ENCODE results near the gene GASK1A. TPM values are rescaled to one million over a fixed set of nuclear protein-coding genes. Genes with fewer than 3 reads are reported as not detected.

GASK1A gene
- total and polyA plus RNA-seq, 2 of the 8 experiments (the other 6 are each of a cell fraction or from before 2014, with no cell fraction given) = 4.7 to 7.9 TPM

- TF ChIP-seq, protein P1, sequence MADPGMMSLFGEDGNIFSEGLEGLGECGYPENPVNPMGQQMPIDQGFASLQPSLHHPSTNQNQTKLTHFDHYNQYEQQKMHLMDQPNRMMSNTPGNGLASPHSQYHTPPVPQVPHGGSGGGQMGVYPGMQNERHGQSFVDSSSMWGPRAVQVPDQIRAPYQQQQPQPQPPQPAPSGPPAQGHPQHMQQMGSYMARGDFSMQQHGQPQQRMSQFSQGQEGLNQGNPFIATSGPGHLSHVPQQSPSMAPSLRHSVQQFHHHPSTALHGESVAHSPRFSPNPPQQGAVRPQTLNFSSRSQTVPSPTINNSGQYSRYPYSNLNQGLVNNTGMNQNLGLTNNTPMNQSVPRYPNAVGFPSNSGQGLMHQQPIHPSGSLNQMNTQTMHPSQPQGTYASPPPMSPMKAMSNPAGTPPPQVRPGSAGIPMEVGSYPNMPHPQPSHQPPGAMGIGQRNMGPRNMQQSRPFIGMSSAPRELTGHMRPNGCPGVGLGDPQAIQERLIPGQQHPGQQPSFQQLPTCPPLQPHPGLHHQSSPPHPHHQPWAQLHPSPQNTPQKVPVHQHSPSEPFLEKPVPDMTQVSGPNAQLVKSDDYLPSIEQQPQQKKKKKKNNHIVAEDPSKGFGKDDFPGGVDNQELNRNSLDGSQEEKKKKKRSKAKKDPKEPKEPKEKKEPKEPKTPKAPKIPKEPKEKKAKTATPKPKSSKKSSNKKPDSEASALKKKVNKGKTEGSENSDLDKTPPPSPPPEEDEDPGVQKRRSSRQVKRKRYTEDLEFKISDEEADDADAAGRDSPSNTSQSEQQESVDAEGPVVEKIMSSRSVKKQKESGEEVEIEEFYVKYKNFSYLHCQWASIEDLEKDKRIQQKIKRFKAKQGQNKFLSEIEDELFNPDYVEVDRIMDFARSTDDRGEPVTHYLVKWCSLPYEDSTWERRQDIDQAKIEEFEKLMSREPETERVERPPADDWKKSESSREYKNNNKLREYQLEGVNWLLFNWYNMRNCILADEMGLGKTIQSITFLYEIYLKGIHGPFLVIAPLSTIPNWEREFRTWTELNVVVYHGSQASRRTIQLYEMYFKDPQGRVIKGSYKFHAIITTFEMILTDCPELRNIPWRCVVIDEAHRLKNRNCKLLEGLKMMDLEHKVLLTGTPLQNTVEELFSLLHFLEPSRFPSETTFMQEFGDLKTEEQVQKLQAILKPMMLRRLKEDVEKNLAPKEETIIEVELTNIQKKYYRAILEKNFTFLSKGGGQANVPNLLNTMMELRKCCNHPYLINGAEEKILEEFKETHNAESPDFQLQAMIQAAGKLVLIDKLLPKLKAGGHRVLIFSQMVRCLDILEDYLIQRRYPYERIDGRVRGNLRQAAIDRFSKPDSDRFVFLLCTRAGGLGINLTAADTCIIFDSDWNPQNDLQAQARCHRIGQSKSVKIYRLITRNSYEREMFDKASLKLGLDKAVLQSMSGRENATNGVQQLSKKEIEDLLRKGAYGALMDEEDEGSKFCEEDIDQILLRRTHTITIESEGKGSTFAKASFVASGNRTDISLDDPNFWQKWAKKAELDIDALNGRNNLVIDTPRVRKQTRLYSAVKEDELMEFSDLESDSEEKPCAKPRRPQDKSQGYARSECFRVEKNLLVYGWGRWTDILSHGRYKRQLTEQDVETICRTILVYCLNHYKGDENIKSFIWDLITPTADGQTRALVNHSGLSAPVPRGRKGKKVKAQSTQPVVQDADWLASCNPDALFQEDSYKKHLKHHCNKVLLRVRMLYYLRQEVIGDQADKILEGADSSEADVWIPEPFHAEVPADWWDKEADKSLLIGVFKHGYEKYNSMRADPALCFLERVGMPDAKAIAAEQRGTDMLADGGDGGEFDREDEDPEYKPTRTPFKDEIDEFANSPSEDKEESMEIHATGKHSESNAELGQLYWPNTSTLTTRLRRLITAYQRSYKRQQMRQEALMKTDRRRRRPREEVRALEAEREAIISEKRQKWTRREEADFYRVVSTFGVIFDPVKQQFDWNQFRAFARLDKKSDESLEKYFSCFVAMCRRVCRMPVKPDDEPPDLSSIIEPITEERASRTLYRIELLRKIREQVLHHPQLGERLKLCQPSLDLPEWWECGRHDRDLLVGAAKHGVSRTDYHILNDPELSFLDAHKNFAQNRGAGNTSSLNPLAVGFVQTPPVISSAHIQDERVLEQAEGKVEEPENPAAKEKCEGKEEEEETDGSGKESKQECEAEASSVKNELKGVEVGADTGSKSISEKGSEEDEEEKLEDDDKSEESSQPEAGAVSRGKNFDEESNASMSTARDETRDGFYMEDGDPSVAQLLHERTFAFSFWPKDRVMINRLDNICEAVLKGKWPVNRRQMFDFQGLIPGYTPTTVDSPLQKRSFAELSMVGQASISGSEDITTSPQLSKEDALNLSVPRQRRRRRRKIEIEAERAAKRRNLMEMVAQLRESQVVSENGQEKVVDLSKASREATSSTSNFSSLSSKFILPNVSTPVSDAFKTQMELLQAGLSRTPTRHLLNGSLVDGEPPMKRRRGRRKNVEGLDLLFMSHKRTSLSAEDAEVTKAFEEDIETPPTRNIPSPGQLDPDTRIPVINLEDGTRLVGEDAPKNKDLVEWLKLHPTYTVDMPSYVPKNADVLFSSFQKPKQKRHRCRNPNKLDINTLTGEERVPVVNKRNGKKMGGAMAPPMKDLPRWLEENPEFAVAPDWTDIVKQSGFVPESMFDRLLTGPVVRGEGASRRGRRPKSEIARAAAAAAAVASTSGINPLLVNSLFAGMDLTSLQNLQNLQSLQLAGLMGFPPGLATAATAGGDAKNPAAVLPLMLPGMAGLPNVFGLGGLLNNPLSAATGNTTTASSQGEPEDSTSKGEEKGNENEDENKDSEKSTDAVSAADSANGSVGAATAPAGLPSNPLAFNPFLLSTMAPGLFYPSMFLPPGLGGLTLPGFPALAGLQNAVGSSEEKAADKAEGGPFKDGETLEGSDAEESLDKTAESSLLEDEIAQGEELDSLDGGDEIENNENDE (IDR thresholded peaks at IDR 0.05; ENCODE audit: insufficient replicate concordance, low read length) = no peak
- TF ChIP-seq POLR2AphosphoS5 (IDR thresholded peaks at IDR 0.05; ENCODE audit: low read depth, low read length) (no peak), TBP (IDR thresholded peaks at IDR 0.05; ENCODE audit: low read depth, low read length) (no peak), ATF3 (IDR thresholded peaks at IDR 0.05; ENCODE audit: insufficient read depth, low read depth, low read length) (no peak), FOSL1 (IDR thresholded peaks at IDR 0.05; ENCODE audit: insufficient read depth, low read depth, low read length) (no peak), PHF8 (conservative IDR thresholded peaks at IDR 0.05; ENCODE audit: low read depth, low read length) (peak; percentile 59)
- TF ChIP-seq, protein P2, sequence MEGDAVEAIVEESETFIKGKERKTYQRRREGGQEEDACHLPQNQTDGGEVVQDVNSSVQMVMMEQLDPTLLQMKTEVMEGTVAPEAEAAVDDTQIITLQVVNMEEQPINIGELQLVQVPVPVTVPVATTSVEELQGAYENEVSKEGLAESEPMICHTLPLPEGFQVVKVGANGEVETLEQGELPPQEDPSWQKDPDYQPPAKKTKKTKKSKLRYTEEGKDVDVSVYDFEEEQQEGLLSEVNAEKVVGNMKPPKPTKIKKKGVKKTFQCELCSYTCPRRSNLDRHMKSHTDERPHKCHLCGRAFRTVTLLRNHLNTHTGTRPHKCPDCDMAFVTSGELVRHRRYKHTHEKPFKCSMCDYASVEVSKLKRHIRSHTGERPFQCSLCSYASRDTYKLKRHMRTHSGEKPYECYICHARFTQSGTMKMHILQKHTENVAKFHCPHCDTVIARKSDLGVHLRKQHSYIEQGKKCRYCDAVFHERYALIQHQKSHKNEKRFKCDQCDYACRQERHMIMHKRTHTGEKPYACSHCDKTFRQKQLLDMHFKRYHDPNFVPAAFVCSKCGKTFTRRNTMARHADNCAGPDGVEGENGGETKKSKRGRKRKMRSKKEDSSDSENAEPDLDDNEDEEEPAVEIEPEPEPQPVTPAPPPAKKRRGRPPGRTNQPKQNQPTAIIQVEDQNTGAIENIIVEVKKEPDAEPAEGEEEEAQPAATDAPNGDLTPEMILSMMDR (IDR thresholded peaks at IDR 0.05; ENCODE audit: control extremely low read depth in 1 of 3, insufficient read depth in 1 of 3, low read depth in 1 of 3, low read length in 3 of 3) = peak in 1 of 3 experiments; percentile 5; a peak in 1 of 4 replicates
Measured at GRCh38 chr3:43105596-43106292, 126.6 kb downstream of the GASK1A start, which contains the start of gene POMGNT2 (continued).
